ENCODE results near the gene LRMDA.

- TF ChIP-seq CTCF (IDR thresholded peaks at IDR 0.05) (no peak), POLR2A (IDR thresholded peaks at IDR 0.05) (no peak)
Observed at GRCh38 chr10:75995720-75996119, 564.3 kb downstream of the LRMDA start.
